ENCODE data around the gene EIF3F.

Gene EIF3F

GRCh38 chr11:8031248-8032115 lies 44.3 kb downstream of the EIF3F start:
- TF ChIP-seq CTCF (conservative IDR thresholded peaks at IDR 0.05) = no peak
- no peak overlapping the region for H3K27ac ChIP-seq

GRCh38 chr11:8032122-8032521 lies 45.0 kb downstream of the EIF3F start:
- no peak for TF ChIP-seq CTCF (conservative IDR thresholded peaks at IDR 0.05)
- H3K27ac ChIP-seq = no peak overlapping the region

- no peak for TF ChIP-seq CTCF (conservative IDR thresholded peaks at IDR 0.05)
- no peak overlapping the region for H3K27ac ChIP-seq
Observed at GRCh38 chr11:8032576-8033304, 45.6 kb downstream of the EIF3F start.

GRCh38 chr11:8033305-8034105 lies 46.4 kb downstream of the EIF3F start:
- H3K27ac ChIP-seq = no peak overlapping the region
- TF ChIP-seq CTCF (conservative IDR thresholded peaks at IDR 0.05) = peak; percentile 95

- no peak for TF ChIP-seq CTCF (conservative IDR thresholded peaks at IDR 0.05)
- no peak overlapping the region for H3K27ac ChIP-seq
Observed at GRCh38 chr11:8034106-8034585, 47.0 kb downstream of the EIF3F start.

- H3K27ac ChIP-seq = no peak overlapping the region
- no peak for TF ChIP-seq CTCF (conservative IDR thresholded peaks at IDR 0.05)
Observed at GRCh38 chr11:8034604-8035190, 47.6 kb downstream of the EIF3F start.

Measured in VCaP (cell line).